ENCODE data around the gene SLIT3.

SLIT3 gene

DNA sequence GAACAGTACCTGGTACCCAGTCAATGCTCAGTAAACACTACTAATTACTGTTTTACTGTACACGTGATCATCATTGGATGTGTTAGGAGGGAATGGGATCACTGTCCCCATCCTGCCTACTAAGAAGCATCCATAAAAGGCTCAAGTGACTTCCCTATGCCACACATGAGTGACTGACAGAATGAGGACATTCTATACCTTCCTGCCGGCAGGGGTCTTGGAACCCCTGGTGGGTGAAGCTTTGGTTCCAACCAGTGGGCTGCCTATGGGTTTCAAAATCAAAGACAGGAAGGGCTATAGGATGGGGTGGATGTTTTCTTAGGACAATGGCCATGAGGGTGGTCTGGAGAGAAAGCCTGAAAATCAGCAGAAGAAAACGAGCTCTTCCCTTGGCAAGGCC is 512.2 kb downstream of the SLIT3 start:
- no peak overlapping the region for H3K4me3 ChIP-seq (ENCODE audit: low read depth, low read length)
- TF ChIP-seq, protein P1, sequence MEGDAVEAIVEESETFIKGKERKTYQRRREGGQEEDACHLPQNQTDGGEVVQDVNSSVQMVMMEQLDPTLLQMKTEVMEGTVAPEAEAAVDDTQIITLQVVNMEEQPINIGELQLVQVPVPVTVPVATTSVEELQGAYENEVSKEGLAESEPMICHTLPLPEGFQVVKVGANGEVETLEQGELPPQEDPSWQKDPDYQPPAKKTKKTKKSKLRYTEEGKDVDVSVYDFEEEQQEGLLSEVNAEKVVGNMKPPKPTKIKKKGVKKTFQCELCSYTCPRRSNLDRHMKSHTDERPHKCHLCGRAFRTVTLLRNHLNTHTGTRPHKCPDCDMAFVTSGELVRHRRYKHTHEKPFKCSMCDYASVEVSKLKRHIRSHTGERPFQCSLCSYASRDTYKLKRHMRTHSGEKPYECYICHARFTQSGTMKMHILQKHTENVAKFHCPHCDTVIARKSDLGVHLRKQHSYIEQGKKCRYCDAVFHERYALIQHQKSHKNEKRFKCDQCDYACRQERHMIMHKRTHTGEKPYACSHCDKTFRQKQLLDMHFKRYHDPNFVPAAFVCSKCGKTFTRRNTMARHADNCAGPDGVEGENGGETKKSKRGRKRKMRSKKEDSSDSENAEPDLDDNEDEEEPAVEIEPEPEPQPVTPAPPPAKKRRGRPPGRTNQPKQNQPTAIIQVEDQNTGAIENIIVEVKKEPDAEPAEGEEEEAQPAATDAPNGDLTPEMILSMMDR (IDR thresholded peaks at IDR 0.05; ENCODE audit: low read depth, low read length): no peak

DNA sequence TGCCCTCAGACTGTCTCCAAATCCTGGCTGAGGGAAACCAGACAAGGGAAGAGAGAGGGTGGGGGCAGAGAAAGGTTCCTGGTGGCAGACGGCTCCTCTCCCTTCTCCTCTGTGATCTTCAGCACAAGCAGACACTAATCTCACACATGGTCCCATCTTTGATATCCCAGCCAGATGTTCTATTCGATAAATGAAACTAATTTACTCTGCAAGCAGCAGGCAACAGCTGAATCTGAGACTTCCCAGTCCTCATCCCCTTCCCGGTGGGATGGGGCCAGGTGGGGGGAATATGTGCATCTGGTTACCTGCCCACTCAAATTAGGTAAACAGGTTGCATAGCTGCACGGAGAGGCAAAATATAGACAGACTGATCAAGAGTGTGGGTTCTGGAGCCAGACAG is 512.8 kb downstream of the SLIT3 start:
- no peak overlapping the region for H3K4me3 ChIP-seq (ENCODE audit: low read depth, low read length)
- TF ChIP-seq, protein P1 (IDR thresholded peaks at IDR 0.05; ENCODE audit: low read depth, low read length): no peak

DNA sequence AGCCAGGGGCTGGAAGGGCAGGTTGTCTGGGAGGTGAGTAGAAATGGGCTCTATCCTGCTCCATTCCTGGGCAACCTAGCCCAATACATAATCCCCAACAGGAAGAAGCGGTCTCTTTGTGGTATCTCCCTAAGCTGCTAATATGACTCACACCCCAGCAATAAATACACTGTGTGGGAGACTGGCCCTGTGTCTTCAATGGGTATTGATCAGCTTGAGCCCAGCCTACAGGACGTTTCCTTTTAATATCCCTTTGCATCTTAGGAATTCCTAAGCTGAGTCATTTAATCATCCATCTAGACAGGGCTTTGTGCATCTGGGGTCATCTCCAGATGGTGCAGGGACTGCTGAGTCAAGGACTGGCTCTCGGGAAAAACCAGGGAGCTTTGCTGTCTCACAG is 514.8 kb downstream of the SLIT3 start:
- TF ChIP-seq, protein P1 (IDR thresholded peaks at IDR 0.05; ENCODE audit: low read depth, low read length): no peak
- no peak overlapping the region for H3K4me3 ChIP-seq (ENCODE audit: low read depth, low read length)

DNA sequence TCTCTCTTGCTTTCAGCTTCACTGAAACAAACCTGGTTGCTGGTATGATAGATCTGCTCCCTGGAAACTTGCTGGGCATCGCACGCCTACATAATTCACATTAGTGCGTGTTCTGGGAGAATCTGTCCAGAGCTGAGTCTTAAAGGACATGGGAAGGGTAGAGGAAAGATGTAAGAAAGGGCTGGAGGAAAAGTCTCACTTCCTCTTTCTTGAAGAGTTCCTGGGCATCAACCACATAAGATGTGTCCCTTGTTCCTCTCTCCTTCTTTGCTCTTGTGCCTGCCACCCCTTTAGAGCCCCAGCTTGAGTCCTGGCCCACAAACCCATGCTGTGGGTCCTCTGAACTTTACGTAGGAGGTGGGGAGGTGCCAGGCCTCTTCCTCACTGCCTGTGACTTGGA is 516.5 kb downstream of the SLIT3 start:
- TF ChIP-seq, protein P1 (IDR thresholded peaks at IDR 0.05; ENCODE audit: low read depth, low read length): no peak
- no peak overlapping the region for H3K4me3 ChIP-seq (ENCODE audit: low read depth, low read length)

DNA sequence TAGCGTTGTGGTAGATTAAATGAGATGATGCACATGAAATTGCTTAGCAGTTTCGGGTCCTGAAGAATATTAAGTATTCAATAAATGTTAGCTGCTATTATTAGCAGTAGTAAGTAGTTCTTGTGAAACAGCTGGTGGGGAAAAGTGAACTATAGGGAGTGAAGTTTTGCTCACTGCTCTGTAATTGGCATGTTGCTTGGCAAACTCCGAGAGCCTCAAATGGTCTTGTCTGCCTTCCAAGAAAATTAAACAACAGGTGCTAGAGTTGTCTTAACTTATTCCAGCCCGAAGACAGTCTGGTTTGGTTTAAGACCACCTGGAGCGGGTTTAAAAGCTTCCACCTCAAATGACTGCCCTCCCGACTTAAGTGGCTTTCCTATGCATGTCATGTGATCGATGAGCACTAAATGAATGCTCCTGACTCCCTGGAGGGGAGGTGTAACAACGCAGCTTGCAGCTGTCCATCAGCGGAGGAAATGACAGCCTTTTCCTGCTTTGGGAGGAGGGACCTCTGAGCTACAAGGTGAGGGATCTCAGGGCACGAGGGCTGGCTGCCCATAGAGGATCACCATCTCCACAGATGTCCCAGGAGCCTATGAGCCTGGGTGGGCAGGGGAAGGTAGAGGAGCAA is 518.9 kb downstream of the SLIT3 start:
- no peak overlapping the region for H3K4me3 ChIP-seq (ENCODE audit: low read depth, low read length)
- TF ChIP-seq, protein P1 (IDR thresholded peaks at IDR 0.05; ENCODE audit: low read depth, low read length): no peak

DNA sequence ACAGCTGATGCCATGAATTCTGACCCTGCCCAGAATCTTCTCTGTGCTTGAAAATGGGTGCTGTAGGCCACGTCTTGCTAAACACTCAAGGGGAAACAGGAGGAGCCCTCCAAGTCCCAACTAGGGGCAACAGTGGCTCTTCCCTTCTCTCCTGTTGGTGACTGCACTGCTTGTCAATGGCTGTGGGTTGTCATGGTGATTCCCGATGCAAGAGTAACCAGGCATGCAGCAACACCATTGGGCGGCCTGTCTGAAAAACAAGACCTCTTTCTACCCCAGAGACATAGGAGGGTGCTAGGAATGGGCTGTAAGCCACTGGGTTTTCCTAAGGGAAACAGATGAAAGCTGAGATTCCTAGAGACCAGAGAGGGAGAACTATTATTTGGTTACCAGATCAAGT is 520.1 kb downstream of the SLIT3 start:
- TF ChIP-seq, protein P1 (IDR thresholded peaks at IDR 0.05; ENCODE audit: low read depth, low read length): no peak
- no peak overlapping the region for H3K4me3 ChIP-seq (ENCODE audit: low read depth, low read length)

DNA sequence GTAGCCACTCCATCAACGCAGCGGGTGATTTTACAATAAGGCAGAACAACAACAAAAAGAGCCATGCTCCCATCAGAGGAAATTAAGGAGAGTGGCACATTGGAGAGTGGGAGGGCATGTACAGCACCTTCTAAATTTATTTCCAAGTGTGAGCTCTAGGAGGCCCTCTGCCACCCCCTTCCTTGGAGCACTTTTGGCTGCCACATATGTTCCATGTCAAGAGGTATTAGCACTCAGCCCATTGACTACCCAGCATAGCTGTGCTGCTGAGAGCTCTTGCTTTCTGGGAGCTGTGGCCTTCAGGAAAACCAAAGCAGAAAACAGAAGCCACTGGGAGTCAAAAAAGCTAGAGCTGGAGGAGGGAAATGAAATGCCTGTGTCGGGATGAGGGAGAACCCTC is 521.6 kb downstream of the SLIT3 start:
- TF ChIP-seq, protein P1 (IDR thresholded peaks at IDR 0.05; ENCODE audit: low read depth, low read length): no peak
- no peak overlapping the region for H3K4me3 ChIP-seq (ENCODE audit: low read depth, low read length)

Data from WI38 (cell line).